HG02763 (cell line): ENCODE data around the gene ABHD16B.

Source experiments
- ATAC-seq: cut with Tn5 transposase; IDR thresholded peaks from one replicate; pipeline ENCODE4 v1.9.1; 2021; ENCODE audit warnings: mild to moderate bottlenecking, moderate library complexity; ENCODE audit not compliant: unreplicated experiment

Gene ABHD16B

GRCh38 chr20:63892402-63892801 lies 31.1 kb downstream of the ABHD16B start:
- no peak for ATAC-seq

GRCh38 chr20:63893999-63894357 lies 32.7 kb downstream of the ABHD16B start:
- no peak for ATAC-seq

- peak; percentile 90 for ATAC-seq
Measured at GRCh38 chr20:63894358-63895201, 33.3 kb downstream of the ABHD16B start, which contains the start of gene DNAJC5. Gene DNAJC5 (plus strand): TSS chr20:63895126. CDS start chr20:63928346, 33,220 bp downstream.

- peak; percentile 13 for ATAC-seq
Measured at GRCh38 chr20:63895202-63895951, 34.1 kb downstream of the ABHD16B start.

- no peak for ATAC-seq
Measured at GRCh38 chr20:63895952-63896263, 34.6 kb downstream of the ABHD16B start.

- no peak for ATAC-seq
Measured at GRCh38 chr20:63896264-63897105, 35.2 kb downstream of the ABHD16B start.

- ATAC-seq = no peak
Measured at GRCh38 chr20:63897978-63898561, 36.8 kb downstream of the ABHD16B start.

GRCh38 chr20:63898882-63899558 lies 37.7 kb downstream of the ABHD16B start:
- no peak for ATAC-seq

GRCh38 chr20:63900413-63900812 lies 39.1 kb downstream of the ABHD16B start:
- no peak for ATAC-seq

GRCh38 chr20:63903796-63904561 lies 42.7 kb downstream of the ABHD16B start:
- ATAC-seq = no peak

- no peak for ATAC-seq
Measured at GRCh38 chr20:63908008-63908682, 46.8 kb downstream of the ABHD16B start.

GRCh38 chr20:63911176-63911575 lies 49.9 kb downstream of the ABHD16B start:
- no peak for ATAC-seq
